HCT116 (cell line): ENCODE results near the gene LAMTOR4. TPM values are rescaled to one million over a fixed set of nuclear protein-coding genes. Genes with fewer than 3 reads are reported as not detected.

Source experiments
- ATAC-seq: fragments of 200-7000 bp; cut with Tn5 transposase; 2 replicates; pipeline ENCODE4 v1.9.1; 2020; ENCODE audit warnings: mild to moderate bottlenecking, moderate library complexity
- BruUV-seq: library from RNA; stranded (reverse); fragments of 400-500 nt; replicated peaks from 2 replicates; lab custom pipeline; 2021; lab: Mats Ljungman, UMichigan
- CTCF ChIA-PET: fragments of 300-600 bp; sonication (Branson Sonifier 250); formaldehyde crosslinking; loops from one replicate; lab custom pipeline; 2021; ENCODE audit warnings: antibody characterized with exemption; lab: Charles Lee
- POLR2A ChIA-PET: fragments of 300-600, 350-600 bp; sonication (Branson Sonifier 250); formaldehyde crosslinking; loops from one replicate; lab custom pipeline; 2021; ENCODE audit warnings: antibody characterized with exemption; lab: Charles Lee
- RAD21 ChIA-PET, 2 experiments: fragments of 300-600 bp; sonication (Branson Sonifier 250); formaldehyde crosslinking; loops; one replicate each; lab custom pipeline; 2023; ENCODE audit warnings: low total read pairs in 2 of 2; ENCODE audit not compliant: uncharacterized antibody in 2 of 2, unreplicated experiment in 2 of 2, low non-redundant PET in 1 of 2; lab: Charles Lee
- DNase-seq: peaks from one replicate; pipeline ENCODE4 v3.0.0-alpha.2; 2010; ENCODE audit warnings: low read depth, low spot score
- H2AFZ ChIP-seq: fragments of 200-600 bp; shearing (Covaris generic), sonication (generic); 2 replicates; pipeline ENCODE4 v1.6.1; 2017; ENCODE audit warnings: low read depth, mixed run types, mixed read lengths, antibody characterized with exemption, low read length; ENCODE audit not compliant: poor library complexity, severe bottlenecking
- H3K27ac ChIP-seq: 2 replicates; pipeline ENCODE4 v1.5.1; 2012; ENCODE audit warnings: low read depth, low read length
- H3K27me3 ChIP-seq: fragments of 200-600 bp; sonication (generic); 2 replicates; pipeline ENCODE4 v1.6.1; 2016; ENCODE audit warnings: mixed run types, low read length, mixed read lengths; ENCODE audit not compliant: insufficient read depth
- H3K36me3 ChIP-seq, 2 experiments: fragments of 200-500 bp in 1 of 2; fragments of 200-600 bp in 1 of 2; sonication (Bioruptor generic) in 1 of 2; sonication (generic) in 1 of 2; 2 replicates each; pipeline versions ENCODE4 v1.5.1 to v1.6.1; 2014 to 2016; ENCODE audit warnings: low read length in 2 of 2, inconsistent platforms in 1 of 2, mixed read lengths in 1 of 2, mixed run types in 1 of 2; ENCODE audit not compliant: insufficient read depth in 2 of 2, control insufficient read depth in 1 of 2
- H3K4me1 ChIP-seq, 2 experiments: fragments of 200-600 bp in 1 of 2; sonication (generic) in 1 of 2; 2 replicates each; pipeline versions ENCODE4 v1.5.1 to v1.6.1; 2012 to 2017; ENCODE audit warnings: low read length in 2 of 2, inconsistent platforms in 1 of 2, mild to moderate bottlenecking in 1 of 2, mixed read lengths in 1 of 2, mixed run types in 1 of 2, moderate library complexity in 1 of 2; ENCODE audit not compliant: insufficient read depth in 2 of 2, control insufficient read depth in 1 of 2
- H3K4me2 ChIP-seq: fragments of 200-600 bp; sonication (generic); 2 replicates; pipeline ENCODE4 v1.6.1; 2017; ENCODE audit warnings: mixed run types, low read length, mixed read lengths
- H3K4me3 ChIP-seq, 2 experiments: fragments of 200-600 bp in 1 of 2; sonication (generic) in 1 of 2; replicated peaks in 1 of 2; 2 replicates each; pipeline ENCODE4 v1.5.1; 2011 to 2016; ENCODE audit warnings: low read length in 2 of 2, control low read depth in 1 of 2, low read depth in 1 of 2, mild to moderate bottlenecking in 1 of 2, mixed read lengths in 1 of 2, mixed run types in 1 of 2
- H3K79me2 ChIP-seq: fragments of 200-600 bp; sonication (generic); 2 replicates; pipeline ENCODE4 v1.6.1; 2017; ENCODE audit warnings: mild to moderate bottlenecking, mixed run types, low read length, moderate library complexity, mixed read lengths; ENCODE audit not compliant: insufficient read depth
- H3K9ac ChIP-seq: fragments of 200-600 bp; sonication (generic); 2 replicates; pipeline ENCODE4 v1.6.1; 2016; ENCODE audit warnings: low read length, mixed read lengths
- H3K9me2 ChIP-seq: fragments of 200-600 bp; sonication (generic), shearing (Covaris generic); 2 replicates; pipeline ENCODE4 v1.6.1; 2017; ENCODE audit warnings: mixed run types, mild to moderate bottlenecking, moderate library complexity; ENCODE audit not compliant: insufficient read depth
- H3K9me3 ChIP-seq, 2 experiments: fragments of 200-500 bp in 1 of 2; fragments of 200-600 bp in 1 of 2; sonication (Bioruptor generic) in 1 of 2; sonication (generic) in 1 of 2; 2 replicates each; pipeline ENCODE4 v1.6.1; 2014 to 2017; ENCODE audit warnings: low read length in 2 of 2, mixed read lengths in 2 of 2, inconsistent platforms in 1 of 2, low read depth in 1 of 2, mild to moderate bottlenecking in 1 of 2, mixed run types in 1 of 2, moderate library complexity in 1 of 2; ENCODE audit not compliant: control insufficient read depth in 1 of 2, insufficient read depth in 1 of 2
- H4K20me1 ChIP-seq: fragments of 200-600 bp; sonication (generic), shearing (Covaris generic); 2 replicates; pipeline ENCODE4 v1.6.1; 2017; ENCODE audit warnings: mixed run types, mild to moderate bottlenecking, moderate library complexity; ENCODE audit not compliant: insufficient read depth
- CTCF ChIP-seq, 3 experiments: fragments of 200-600 bp in 1 of 3; sonication (generic) in 1 of 3; IDR thresholded peaks in 2 of 3; conservative IDR thresholded peaks in 1 of 3; 2 replicates each; pipeline ENCODE4 v1.5.1; 2012 to 2017; ENCODE audit warnings: low read depth in 2 of 3, low read length in 2 of 3, antibody characterized with exemption in 1 of 3, borderline replicate concordance in 1 of 3, control low read depth in 1 of 3, mild to moderate bottlenecking in 1 of 3, mixed read lengths in 1 of 3, mixed run types in 1 of 3, moderate library complexity in 1 of 3; ENCODE audit not compliant: insufficient read depth in 1 of 3
- EZH2 ChIP-seq: fragments of 200-600 bp; sonication (generic); IDR thresholded peaks from 2 replicates; pipeline ENCODE4 v1.6.1; 2017; ENCODE audit warnings: antibody characterized with exemption, mixed run types
- JUND ChIP-seq: IDR thresholded peaks from 2 replicates; pipeline ENCODE4 v1.6.1; 2012
- MAX ChIP-seq: IDR thresholded peaks from 2 replicates; pipeline ENCODE4 v1.6.1; 2012
- YY1 ChIP-seq: IDR thresholded peaks from 2 replicates; pipeline ENCODE4 v1.6.1; 2011; ENCODE audit warnings: low read length, low read depth, moderate library complexity, mild to moderate bottlenecking; ENCODE audit not compliant: insufficient replicate concordance; ENCODE audit errors: extremely low read depth
- ZFX ChIP-seq: fragments of 450-650 bp; IDR thresholded peaks from 2 replicates; pipeline ENCODE4 v1.6.1; 2017
- intact Hi-C: fragments of 100-400 bp; cut with micrococcal nuclease; formaldehyde crosslinking; loops from 2 replicates; pipeline ENCODE4 v1.10.0; 2022
- total RNA-seq: library from RNA; stranded (reverse); gene quantifications from one replicate; pipeline ENCODE4 v1.2.1, GENCODE V29; 2021; ENCODE audit not compliant: unreplicated experiment

The LAMTOR4 gene
- total RNA-seq, 1 experiment from 2014 or later = 152 TPM

- BruUV-seq = no TSS peak
Measured at GRCh38 chr7:100107125-100107737, 41.5 kb upstream of the LAMTOR4 start.

More at GRCh38 chr7:100107125-100107737, 41.5 kb upstream of the LAMTOR4 start:
- TF ChIP-seq CTCF (IDR thresholded peaks at IDR 0.05 in 2 of 3, conservative IDR thresholded peaks at IDR 0.05 in 1 of 3; ENCODE audit: borderline replicate concordance in 1 of 3, insufficient read depth in 1 of 3, low read depth in 2 of 3, low read length in 2 of 3) (no peak), JUND (no peak), MAX (no peak), EZH2 (no peak), YY1 (no peak), ZFX (no peak)
- Histone ChIP-seq H3K4me2 (no peak overlapping the region), H3K9ac (no peak overlapping the region), H3K4me3 (no peak overlapping the region), H3K36me3 (peaks cover 3 to 27% of the 10 kb centered on the region in 2 experiments; a peak in 3 of 4 replicates), H3K27ac (no peak overlapping the region), H4K20me1 (no peaks in the 10 kb centered on the region), H2AFZ (no peak overlapping the region), H3K9me3 (no peaks in the 10 kb centered on the region), H3K9me2 (no peaks in the 10 kb centered on the region), H3K79me2 (peaks cover 5% of the 10 kb centered on the region; the same call in 1 of the 2 replicates), H3K27me3 (no peaks in the 10 kb centered on the region), H3K4me1 (peaks cover 6 to 11% of the 10 kb centered on the region in 2 experiments; a peak in 3 of 4 replicates)
- ChIA-PET RAD21 (no interaction called here), CTCF (no interaction called here), POLR2A (no interaction called here)
- DNase-seq (no peak), ATAC-seq (no peak)
- intact Hi-C loops = no loop called here
